K562 (cell line): ENCODE results near the gene KIFAP3.
"Not testable (repeated sequence)": the region's sequence is repeated elsewhere in the genome, so short reads cannot be mapped to it uniquely, and the experiment has no call there.

ENCODE experiments used
- AFF1 ChIP-seq, 2 experiments: fragments of 450-650 bp; IDR thresholded peaks; 2 replicates each; pipeline ENCODE4 v1.6.1; 2018; ENCODE audit warnings: mild to moderate bottlenecking in 2 of 2, low read depth in 1 of 2; ENCODE audit not compliant: partially characterized antibody in 2 of 2
- CTCF ChIP-seq, 3 experiments: IDR thresholded peaks in 2 of 3; conservative IDR thresholded peaks in 1 of 3; 2 replicates each; pipeline ENCODE4 v1.5.1; 2011 to 2012; ENCODE audit warnings: low read length in 3 of 3, mild to moderate bottlenecking in 3 of 3, control low read depth in 2 of 3, improper control_type of control experiment in 1 of 3, inconsistent platforms in 1 of 3, low read depth in 1 of 3, mixed read lengths in 1 of 3, moderate library complexity in 1 of 3; ENCODE audit not compliant: insufficient read depth in 2 of 3
- FOSL1 ChIP-seq: fragments of 200-800 bp; sonication (Bioruptor generic); conservative IDR thresholded peaks from 2 replicates; pipeline ENCODE4 v1.6.1; 2016; ENCODE audit warnings: missing genetic modification characterization, missing compliant biosample characterization
- FOXA1 ChIP-seq: fragments of 450-650 bp; IDR thresholded peaks from 2 replicates; pipeline ENCODE4 v1.6.1; 2016; ENCODE audit warnings: mild to moderate bottlenecking, borderline replicate concordance
- POLR2A ChIP-seq: fragments of 450-650 bp; conservative IDR thresholded peaks from 2 replicates; pipeline ENCODE4 v1.6.1; 2016
- POLR2AphosphoS5 ChIP-seq: IDR thresholded peaks from 2 replicates; pipeline ENCODE4 v1.6.1; 2011; ENCODE audit warnings: mild to moderate bottlenecking, low read depth, low read length, moderate library complexity; ENCODE audit not compliant: control insufficient read depth, insufficient read depth
- SREBF2 ChIP-seq: sonication (generic); formaldehyde crosslinking; IDR thresholded peaks from 2 replicates; pipeline ENCODE4 v1.4.0; 2020; ENCODE audit warnings: mild to moderate bottlenecking, missing genetic modification reagents
- TBL1XR1 ChIP-seq, 2 experiments: IDR thresholded peaks; 2 replicates each; pipeline ENCODE4 v1.6.1; 2012; ENCODE audit warnings: improper control_type of control experiment in 2 of 2, low read length in 2 of 2, mild to moderate bottlenecking in 1 of 2
- TEAD1 ChIP-seq, 2 experiments: fragments of 450-650 bp in 1 of 2; sonication (generic) in 1 of 2; formaldehyde crosslinking; IDR thresholded peaks; 2 replicates each; pipeline versions ENCODE4 v1.4.0 to v1.8.0; 2020 to 2022; ENCODE audit warnings: mild to moderate bottlenecking in 2 of 2, missing genetic modification reagents in 1 of 2
- ZBTB8A ChIP-seq: fragments of 450-650 bp; IDR thresholded peaks from 2 replicates; pipeline ENCODE4 v1.6.1; 2018; ENCODE audit warnings: mild to moderate bottlenecking, moderate library complexity; ENCODE audit not compliant: partially characterized antibody
- ZNF436 ChIP-seq: fragments of 250-450, 450-650 bp; sonication (Bioruptor Pico); formaldehyde crosslinking; IDR thresholded peaks from 2 replicates; pipeline ENCODE4 v1.7.0; 2020; ENCODE audit warnings: mild to moderate bottlenecking
- ZNF79 ChIP-seq: fragments of 250-450 bp; sonication (Bioruptor Pico); IDR thresholded peaks from 2 replicates; pipeline ENCODE4 v1.4.0; 2020; ENCODE audit warnings: low read depth, mild to moderate bottlenecking, moderate library complexity

GRCh38 chr1:169918220-169918619, 156.3 kb downstream of the KIFAP3 start:
- TF ChIP-seq TEAD1 (CRISPR knock-in tag; IDR thresholded peaks at IDR 0.05); POLR2A; ZNF79 (CRISPR knock-in tag); FOSL1 (tag); SREBF2; ZNF436; TBL1XR1 (IDR thresholded peaks at IDR 0.05; ENCODE audit: low read length in 2 of 2); AFF1 (IDR thresholded peaks at IDR 0.05; ENCODE audit: low read depth in 1 of 2, partially characterized antibody in 2 of 2); FOXA1; CTCF (IDR thresholded peaks at IDR 0.05 in 2 of 3, conservative IDR thresholded peaks at IDR 0.05 in 1 of 3; ENCODE audit: insufficient read depth in 2 of 3, low read depth in 1 of 3, low read length in 3 of 3); ZBTB8A; POLR2AphosphoS5: not testable (repeated sequence)
